Stimulated activated CD4-positive, alpha-beta T cell treated with anti-CD3 and anti-CD28 coated beads, Interleukin-4, amount 100 ng/mL, for 1 hour (primary cell): ENCODE data around the gene EIF4B.

Experiments used
- DNase-seq: peaks from one replicate; pipeline ENCODE4 v3.0.0-alpha.2; 2020

EIF4B gene

GRCh38 chr12:53074283-53074998, 68.2 kb downstream of the EIF4B start:
- DNase-seq, result no peak

DNA sequence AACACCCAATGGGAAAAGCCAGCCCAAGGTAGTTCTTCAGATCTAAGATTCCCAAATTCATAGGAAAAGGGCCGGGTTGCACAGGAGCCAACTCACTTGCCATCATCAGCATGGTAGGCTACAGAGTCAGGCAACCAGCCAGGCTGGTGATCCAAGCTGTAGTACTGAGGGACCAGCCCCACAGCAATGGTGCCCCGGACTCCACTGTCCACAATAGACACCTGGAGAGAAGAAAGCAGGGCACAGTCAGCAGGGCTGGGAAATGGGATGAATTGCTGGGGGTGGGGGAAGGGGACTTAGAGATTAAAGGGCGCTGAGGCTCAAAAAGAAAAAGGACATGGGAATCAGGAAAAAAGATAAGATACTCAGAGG, 68.7 kb downstream of the EIF4B start:
- no peak for DNase-seq

DNA sequence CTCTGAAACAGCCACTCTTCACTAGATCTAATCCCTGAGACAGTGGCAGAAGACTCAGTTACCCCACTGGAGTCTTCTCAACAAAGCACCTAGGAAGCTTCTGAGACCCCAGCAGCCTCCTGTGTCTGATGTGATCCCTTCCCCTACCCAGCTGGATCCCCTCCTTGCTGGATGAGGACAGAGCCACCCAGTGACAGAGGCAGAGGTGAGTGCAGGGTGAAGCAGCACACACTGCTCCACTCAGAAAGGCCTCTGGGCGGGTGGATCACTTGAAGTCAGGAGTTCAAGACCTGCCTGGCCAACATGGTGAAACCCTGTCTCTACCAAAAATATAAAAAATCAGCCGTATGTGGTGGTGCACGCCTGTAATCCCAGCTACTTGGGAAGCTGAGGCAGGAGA, 70.2 kb downstream of the EIF4B start:
- no peak for DNase-seq

GRCh38 chr12:53077030-53077429, 70.8 kb downstream of the EIF4B start:
- no peak for DNase-seq

GRCh38 chr12:53078425-53079225, 72.4 kb downstream of the EIF4B start:
- no peak for DNase-seq

- peak; percentile 93 for DNase-seq
Observed at GRCh38 chr12:53079226-53080117, 73.2 kb downstream of the EIF4B start, which contains the start of gene SPRYD3. SPRYD3 (minus strand) TSS chr12:53079390; CDS start chr12:53079333, 57 bp downstream.

DNA sequence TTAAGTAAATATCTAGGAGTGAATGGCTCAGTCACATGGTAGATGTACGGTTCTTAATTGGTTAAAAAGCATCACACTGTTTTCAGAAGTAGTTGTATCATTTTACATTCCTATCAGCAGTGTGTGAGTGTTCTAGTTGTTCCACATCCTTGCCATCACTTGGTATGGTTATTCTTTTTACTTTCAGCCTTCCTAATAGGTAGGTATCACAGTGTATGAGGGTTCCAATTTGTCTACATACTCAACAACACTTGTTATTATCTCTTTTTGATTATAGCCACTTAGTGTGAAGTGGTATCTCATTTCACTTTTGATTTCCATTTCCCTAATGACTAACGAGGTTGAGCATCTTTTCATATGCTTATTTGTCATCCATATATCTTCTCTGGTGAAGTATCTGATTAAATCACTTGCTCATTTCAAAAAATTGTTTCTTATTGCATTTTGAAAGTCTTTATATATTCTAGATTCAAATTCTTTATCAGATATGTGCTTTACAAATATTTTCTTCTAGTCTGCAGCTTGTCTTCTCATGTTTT, 76.5 kb downstream of the EIF4B start:
- DNase-seq, result no peak

GRCh38 chr12:53086361-53086760, 80.1 kb downstream of the EIF4B start:
- DNase-seq, result no peak

DNA sequence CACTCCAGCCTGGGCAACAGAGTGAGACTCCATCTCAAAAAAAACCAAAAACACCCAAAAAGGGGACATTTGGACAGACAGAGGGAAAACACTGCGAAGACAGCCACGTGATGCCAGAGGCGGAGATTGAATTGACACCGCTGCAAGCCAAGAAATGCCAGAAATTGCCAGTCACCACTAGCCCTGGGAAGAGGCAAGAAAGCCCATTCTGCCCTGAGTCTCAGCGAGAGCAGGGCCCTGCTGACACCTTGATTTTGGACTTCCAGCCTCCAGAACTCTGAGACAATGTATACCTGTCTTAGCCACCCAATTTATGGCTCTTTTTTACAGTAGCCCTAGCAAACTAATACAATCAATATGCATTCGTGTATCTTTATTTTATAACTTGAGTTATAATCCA, 83.8 kb downstream of the EIF4B start:
- no peak for DNase-seq

- no peak for DNase-seq
Observed at GRCh38 chr12:53090554-53090953, 84.3 kb downstream of the EIF4B start.

DNA sequence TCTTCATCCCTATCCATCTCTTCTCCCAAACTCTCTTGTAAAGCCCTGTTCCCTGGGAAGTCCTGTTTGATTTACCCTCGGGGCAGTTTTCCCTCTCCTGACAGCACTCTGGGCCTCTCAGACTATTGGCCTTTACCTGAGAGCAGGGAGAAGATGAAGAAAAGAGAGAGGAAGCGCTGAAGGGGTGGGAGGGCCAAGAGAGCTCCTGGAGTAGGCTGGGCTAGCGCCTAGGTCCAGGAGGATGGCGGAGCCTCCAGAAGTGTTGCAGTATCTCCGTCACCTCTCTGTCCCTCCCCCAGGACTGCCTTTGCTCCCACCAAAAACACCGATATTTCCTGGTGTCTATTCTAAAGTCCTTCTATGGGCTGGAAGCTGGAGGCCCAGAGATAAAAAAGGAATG, 85.5 kb downstream of the EIF4B start:
- DNase-seq, result no peak
